SK-N-SH (cell line): ENCODE results near the gene MLLT10.

Source experiments
- CTCF ChIP-seq: fragments of 200-600 bp; sonication (generic); IDR thresholded peaks from 2 replicates; pipeline ENCODE4 v1.6.1; 2017; ENCODE audit warnings: antibody characterized with exemption, mild to moderate bottlenecking, moderate library complexity
- EZH2phosphoT487 ChIP-seq: fragments of 200-600 bp; sonication (generic); IDR thresholded peaks from 2 replicates; pipeline ENCODE4 v1.6.1; 2017; ENCODE audit warnings: low read depth, mixed run types, mild to moderate bottlenecking, antibody characterized with exemption, moderate library complexity, borderline replicate concordance
- FOXJ3 ChIP-seq: sonication (generic); formaldehyde crosslinking; IDR thresholded peaks from 2 replicates; pipeline ENCODE4 v1.5.1; 2020; ENCODE audit warnings: mild to moderate bottlenecking, missing genetic modification reagents
- REST ChIP-seq: IDR thresholded peaks from 2 replicates; pipeline ENCODE4 v1.6.1; 2012; ENCODE audit warnings: mild to moderate bottlenecking, low read depth, low read length, moderate library complexity
- TAF1 ChIP-seq: IDR thresholded peaks from 2 replicates; pipeline ENCODE4 v1.6.1; 2012; ENCODE audit warnings: low read depth, mild to moderate bottlenecking, low read length, moderate library complexity, borderline replicate concordance
- USF2 ChIP-seq: fragments of 150-350 bp; IDR thresholded peaks from 2 replicates; pipeline ENCODE4 v1.6.1; 2017; ENCODE audit warnings: antibody characterized with exemption, low read length, low read depth, borderline replicate concordance
- ZBTB33 ChIP-seq: IDR thresholded peaks from 2 replicates; pipeline ENCODE4 v1.4.0; 2012; ENCODE audit warnings: low read depth, borderline replicate concordance

- no peak for TF ChIP-seq CTCF
- TF ChIP-seq REST = no peak
- TF ChIP-seq TAF1 = no peak
- no peak for TF ChIP-seq FOXJ3 (CRISPR knock-in tag)
- no peak for TF ChIP-seq ZBTB33
- no peak for TF ChIP-seq USF2
- no peak for TF ChIP-seq EZH2phosphoT487
These were observed 11.2 kb upstream of the MLLT10 start for GRCh38 chr10:21522631-21523406.
